DMS 273 treated with DMSO at 0.1 percent for 48 hours (cell line): ENCODE data around the gene LAIR2.
"Not testable (repeated sequence)": the region's sequence is repeated elsewhere in the genome, so short reads cannot be mapped to it uniquely, and the experiment has no call there.

Source experiments
- DNase-seq: peaks from one replicate; lab custom pipeline; 2025; lab: John Stamatoyannopoulos, UW

LAIR2 gene

GRCh38 chr19:54493967-54494585 lies 8.6 kb upstream of the LAIR2 start:
- DNase-seq = no peak

DNA sequence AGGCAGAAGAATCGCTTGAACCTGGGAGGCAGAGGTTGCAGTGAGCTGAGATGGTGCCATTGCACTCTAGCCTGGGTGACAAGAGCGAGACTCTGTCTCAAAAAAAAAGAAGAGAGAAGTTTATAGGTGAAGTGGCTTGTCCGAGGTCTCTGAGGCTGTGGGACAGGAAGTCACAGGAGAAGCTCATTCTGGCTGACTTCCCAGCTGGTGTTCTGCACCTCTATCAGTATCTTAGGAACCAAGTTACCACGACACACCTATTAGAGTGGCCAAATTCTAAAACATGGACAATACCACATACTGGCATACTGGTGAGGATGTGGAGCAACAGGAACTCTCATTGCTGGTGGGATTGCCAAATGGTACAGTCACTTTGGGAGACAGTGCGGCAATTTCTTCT lies 7.3 kb upstream of the LAIR2 start:
- DNase-seq = not testable (repeated sequence)

DNA sequence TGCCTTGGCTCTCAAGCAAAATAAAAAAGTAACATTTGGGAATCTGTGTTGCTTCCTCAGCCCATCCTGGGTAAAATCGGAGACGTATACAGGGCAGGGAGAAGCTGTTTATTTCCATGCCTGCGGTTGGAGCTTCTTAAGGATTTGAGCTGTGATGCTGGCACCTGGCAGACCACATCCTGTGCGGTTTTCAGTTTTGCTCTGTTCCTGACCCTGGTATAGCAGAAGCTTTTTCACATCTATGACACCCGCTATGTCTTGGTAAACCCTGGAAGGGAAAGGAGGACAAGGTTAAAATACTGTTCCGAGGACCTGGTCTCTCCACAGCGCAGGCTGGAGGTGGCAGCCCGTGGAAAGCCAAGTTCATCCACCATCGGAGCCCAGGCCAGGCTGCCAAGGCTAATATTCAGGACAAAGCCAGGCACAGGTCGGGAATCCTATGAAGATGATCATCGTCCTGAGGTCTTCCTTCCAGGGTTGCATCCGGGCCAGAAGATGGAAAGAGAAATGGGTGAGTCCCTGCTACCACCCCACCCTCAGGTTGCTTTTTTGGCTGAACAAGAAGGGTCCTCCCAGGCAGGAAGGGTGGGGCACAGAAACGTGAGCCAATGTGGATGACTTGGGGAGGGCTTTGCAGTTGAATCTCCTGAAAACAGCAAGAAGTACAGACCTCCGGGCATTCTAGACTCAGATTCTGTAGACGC lies 4.7 kb upstream of the LAIR2 start:
- DNase-seq = not testable (repeated sequence)

DNA sequence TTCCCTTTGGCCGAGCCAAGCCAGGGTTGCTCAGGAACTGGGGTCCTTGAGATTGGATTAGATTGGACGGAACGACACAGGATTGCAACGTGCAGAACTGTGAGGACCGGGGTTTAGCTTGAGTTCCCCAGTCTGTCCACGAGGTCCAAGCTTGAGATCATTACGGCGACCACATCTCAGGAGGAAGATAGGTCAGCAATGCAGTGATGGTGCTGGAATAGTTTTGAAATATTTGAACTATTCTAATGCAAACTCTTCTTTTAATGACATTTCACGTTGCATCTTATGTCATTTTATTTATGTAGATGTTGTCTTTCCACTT lies 4.2 kb upstream of the LAIR2 start:
- not testable (repeated sequence) for DNase-seq

DNA sequence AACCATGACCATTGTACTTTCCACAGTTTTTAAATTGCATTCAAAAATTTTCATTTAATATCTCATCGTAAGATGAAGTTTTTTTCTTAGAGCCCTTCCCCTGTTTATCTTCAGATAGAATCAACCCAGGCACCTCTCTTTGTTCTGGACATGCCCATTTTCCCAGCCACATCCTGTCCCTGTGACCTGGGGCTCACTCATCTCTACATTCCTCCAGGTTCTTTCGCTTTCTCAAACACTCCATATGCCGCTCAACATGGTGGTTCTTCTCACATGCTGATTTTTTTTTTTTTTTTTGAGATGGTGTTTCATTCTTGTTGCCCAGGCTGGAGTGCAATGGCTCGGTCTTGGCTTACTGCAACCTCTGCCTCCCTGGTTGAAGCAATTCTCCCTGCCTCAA lies 2.9 kb downstream of the LAIR2 start:
- DNase-seq = not testable (repeated sequence)

- DNase-seq = no peak
Observed at GRCh38 chr19:54506079-54506478, 3.4 kb downstream of the LAIR2 start.

GRCh38 chr19:54507038-54507717 lies 4.5 kb downstream of the LAIR2 start:
- DNase-seq = not testable (repeated sequence)

DNA sequence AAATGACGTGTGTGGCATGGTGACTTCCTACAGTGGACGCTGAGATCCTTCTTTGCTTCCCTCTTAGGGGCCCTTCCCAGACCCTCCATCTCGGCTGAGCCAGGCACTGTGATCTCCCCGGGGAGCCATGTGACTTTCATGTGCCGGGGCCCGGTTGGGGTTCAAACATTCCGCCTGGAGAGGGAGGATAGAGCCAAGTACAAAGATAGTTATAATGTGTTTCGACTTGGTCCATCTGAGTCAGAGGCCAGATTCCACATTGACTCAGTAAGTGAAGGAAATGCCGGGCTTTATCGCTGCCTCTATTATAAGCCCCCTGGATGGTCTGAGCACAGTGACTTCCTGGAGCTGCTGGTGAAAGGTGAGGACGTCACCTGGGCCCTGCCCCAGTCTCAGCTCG lies 5.2 kb downstream of the LAIR2 start:
- DNase-seq = no peak

DNA sequence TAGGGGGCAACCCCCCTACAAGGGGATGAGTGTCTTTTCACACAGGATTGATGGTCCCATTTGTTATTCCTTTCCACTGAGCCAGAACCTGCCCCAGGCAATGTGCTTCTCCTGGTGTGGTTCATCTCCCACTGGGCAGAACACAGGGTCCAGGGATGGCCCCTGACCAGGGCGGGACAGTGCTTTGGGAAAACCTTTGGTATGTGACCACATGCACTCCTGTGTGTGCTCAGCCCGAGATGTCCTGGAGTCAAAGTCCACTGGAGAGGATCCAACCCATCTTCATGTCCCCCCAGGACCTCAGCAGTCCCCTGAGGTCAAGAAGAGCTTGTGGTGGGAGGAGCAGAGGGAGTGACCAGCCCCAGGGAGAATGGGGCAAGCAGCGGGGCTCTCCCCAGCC lies 5.9 kb downstream of the LAIR2 start:
- DNase-seq = not testable (repeated sequence)

GRCh38 chr19:54509200-54509940 lies 6.7 kb downstream of the LAIR2 start:
- DNase-seq = not testable (repeated sequence)

DNA sequence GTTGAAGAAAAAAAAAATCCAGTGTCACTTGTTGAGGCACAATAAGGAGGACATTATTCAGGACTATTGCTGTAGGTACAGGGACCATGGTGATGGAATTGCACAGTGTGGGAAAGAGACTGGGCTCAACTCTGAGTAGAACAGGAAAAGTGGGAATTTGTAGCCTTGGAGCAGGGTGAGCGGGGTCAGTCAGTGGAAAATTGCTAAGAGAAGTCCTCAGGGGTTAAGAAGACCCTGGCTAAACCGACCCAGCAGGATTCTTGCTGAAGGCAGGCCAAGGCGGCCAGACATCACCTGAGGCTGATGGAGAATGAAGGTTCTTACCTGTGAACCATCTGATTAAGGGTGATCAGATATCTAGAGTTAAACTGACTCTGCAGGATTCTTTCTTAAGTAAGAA lies 12.5 kb downstream of the LAIR2 start:
- no peak for DNase-seq

DNA sequence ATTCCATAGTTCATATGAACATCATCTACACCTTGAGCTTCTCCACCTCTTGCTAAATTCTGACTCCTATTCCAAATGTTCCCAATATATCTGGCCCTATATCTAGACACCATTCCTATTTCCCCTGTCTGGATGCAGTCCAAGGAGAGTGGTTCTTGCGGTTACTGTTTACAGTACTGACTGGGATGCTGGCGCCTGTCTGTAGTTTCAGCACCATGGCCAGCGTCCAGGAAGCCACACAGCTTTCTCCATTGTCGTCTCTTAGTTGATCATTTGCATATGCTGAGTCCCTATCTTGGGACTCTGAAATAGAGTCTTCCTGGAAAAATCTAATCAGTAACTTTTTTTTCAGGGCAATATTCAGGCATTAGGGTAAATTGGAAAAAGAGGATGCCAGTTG lies 14.9 kb downstream of the LAIR2 start:
- no peak for DNase-seq

- no peak for DNase-seq
Observed at GRCh38 chr19:54518844-54519243, 16.2 kb downstream of the LAIR2 start.

GRCh38 chr19:54521022-54521859 lies 18.6 kb downstream of the LAIR2 start:
- DNase-seq = no peak

- no peak for DNase-seq
Observed at GRCh38 chr19:54521860-54522513, 19.4 kb downstream of the LAIR2 start.

DNA sequence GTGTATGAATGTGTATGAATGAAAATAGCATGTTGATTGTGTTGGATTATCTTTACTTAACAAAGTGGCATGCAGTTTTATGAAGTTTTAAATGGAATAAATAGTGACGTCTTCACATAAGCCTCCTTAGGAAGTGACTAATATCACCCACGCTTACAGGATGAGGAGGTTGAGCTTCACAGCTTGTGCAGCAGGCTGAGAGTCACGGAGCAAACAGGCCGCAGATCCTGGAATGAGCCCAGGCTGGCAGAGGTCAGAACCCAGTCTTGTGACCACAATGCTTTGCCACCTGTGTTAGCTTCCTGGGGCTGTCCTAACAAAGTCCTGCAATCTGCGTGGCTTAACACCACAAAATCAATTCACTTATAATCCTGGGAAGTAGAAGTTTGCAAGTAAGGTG lies 20.8 kb downstream of the LAIR2 start:
- no peak for DNase-seq

DNA sequence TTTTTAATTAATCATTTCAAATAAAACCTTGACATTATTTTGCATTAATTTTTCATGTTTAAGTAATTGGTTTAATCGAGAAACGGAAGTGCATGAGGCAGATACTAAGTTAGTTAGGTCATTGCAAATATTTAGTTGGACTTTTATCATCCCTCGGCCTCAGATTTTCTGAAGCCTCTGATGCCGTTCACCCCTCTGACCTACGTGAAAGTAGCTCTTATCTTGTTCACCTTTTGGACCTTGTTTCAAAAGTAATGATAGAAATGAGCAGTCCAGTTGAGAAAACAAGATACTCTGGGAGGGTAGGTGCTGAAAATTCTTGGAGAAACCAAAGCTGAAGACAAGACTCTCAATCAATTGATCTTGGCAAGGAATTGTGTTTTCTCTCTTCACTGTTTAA lies 23.0 kb downstream of the LAIR2 start:
- no peak for DNase-seq

- no peak for DNase-seq
Observed at GRCh38 chr19:54526972-54527371, 24.3 kb downstream of the LAIR2 start.

DNA sequence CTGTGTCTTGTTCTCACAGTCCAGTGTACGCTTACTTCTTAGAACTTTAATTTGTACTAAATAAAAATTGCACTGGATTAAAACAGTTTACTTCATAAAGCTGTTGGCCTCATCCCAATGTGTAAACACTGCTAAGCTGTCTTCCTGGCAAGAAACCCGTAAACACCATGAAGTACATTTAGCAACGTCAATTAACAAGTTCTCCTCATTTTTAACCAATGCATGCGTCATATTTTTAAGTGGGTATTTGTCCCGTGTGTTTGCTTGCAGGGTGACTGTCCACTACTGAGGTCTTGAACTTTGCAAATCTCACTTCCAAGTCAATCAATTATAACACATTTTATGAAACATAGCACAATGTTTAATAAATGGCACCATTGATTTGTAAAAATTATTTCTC lies 28.2 kb downstream of the LAIR2 start:
- no peak for DNase-seq

GRCh38 chr19:54532528-54532927 lies 29.9 kb downstream of the LAIR2 start:
- DNase-seq = no peak

- DNase-seq = no peak
Observed at GRCh38 chr19:54533476-54533875, 30.8 kb downstream of the LAIR2 start.
